ENCODE results near the gene ANGEL1. TPM values are rescaled to one million over a fixed set of nuclear protein-coding genes. Genes with fewer than 3 reads are reported as not detected.
A peak's percentile ranks its signal among the peaks of the same experiment; 100 is the strongest.

ANGEL1 gene
- total RNA-seq, 2 donors from 2014 or later, result 19.6 to 23.6 TPM

GRCh38 chr14:76846331-76847047 is 33.8 kb upstream of the ANGEL1 start:
- no peaks in the 10 kb centered on the region for H3K27me3 ChIP-seq

GRCh38 chr14:76844223-76844622 is 31.5 kb upstream of the ANGEL1 start:
- Histone ChIP-seq H3K4me3 (no peak overlapping the region), H3K36me3 (no peaks in the 10 kb centered on the region), H3K27me3 (no peaks in the 10 kb centered on the region), H3K4me1 (no peaks in the 10 kb centered on the region), H3K27ac (peak overlapping the region; percentile 49 to 63), H3K9me3 (no peaks in the 10 kb centered on the region)
- no peak for TF ChIP-seq CTCF (IDR thresholded peaks at IDR 0.05)
- DNase-seq (ENCODE audit: low spot score), result peak; percentile 76

More at GRCh38 chr14:76846331-76847047, 33.8 kb upstream of the ANGEL1 start:
- Histone ChIP-seq H3K4me1 (no peaks in the 10 kb centered on the region), H3K9me3 (no peaks in the 10 kb centered on the region), H3K27ac (no peak overlapping the region), H3K4me3 (no peak overlapping the region), H3K36me3 (no peaks in the 10 kb centered on the region)
- no peak for DNase-seq (ENCODE audit: low spot score)
- no peak for TF ChIP-seq CTCF (IDR thresholded peaks at IDR 0.05)

GRCh38 chr14:76842414-76842813 is 29.7 kb upstream of the ANGEL1 start:
- no peak for TF ChIP-seq CTCF (IDR thresholded peaks at IDR 0.05)
- no peaks in the 10 kb centered on the region for H3K4me1 ChIP-seq
- DNase-seq (ENCODE audit: low spot score), result no peak
- no peaks in the 10 kb centered on the region for H3K27me3 ChIP-seq
- H3K27ac ChIP-seq, result no peak overlapping the region
- H3K4me3 ChIP-seq, result no peak overlapping the region
- no peaks in the 10 kb centered on the region for H3K9me3 ChIP-seq
- no peaks in the 10 kb centered on the region for H3K36me3 ChIP-seq

GRCh38 chr14:76837524-76837923 is 24.8 kb upstream of the ANGEL1 start:
- no peak for DNase-seq (ENCODE audit: low spot score)
- no peaks in the 10 kb centered on the region for H3K36me3 ChIP-seq
- no peaks in the 10 kb centered on the region for H3K9me3 ChIP-seq
- no peaks in the 10 kb centered on the region for H3K4me1 ChIP-seq
- no peak for TF ChIP-seq CTCF (IDR thresholded peaks at IDR 0.05)
- H3K4me3 ChIP-seq, result no peak overlapping the region
- H3K27me3 ChIP-seq, result no peaks in the 10 kb centered on the region
- H3K27ac ChIP-seq, result no peak overlapping the region

- H3K9me3 ChIP-seq, result no peaks in the 10 kb centered on the region
- no peaks in the 10 kb centered on the region for H3K4me1 ChIP-seq
- DNase-seq (ENCODE audit: low spot score), result no peak
- no peak for TF ChIP-seq CTCF (IDR thresholded peaks at IDR 0.05)
- no peak overlapping the region for H3K4me3 ChIP-seq
- H3K27me3 ChIP-seq, result no peaks in the 10 kb centered on the region
- no peaks in the 10 kb centered on the region for H3K36me3 ChIP-seq
- H3K27ac ChIP-seq, result no peak overlapping the region
Measured at GRCh38 chr14:76836029-76836630, 23.4 kb upstream of the ANGEL1 start.

Data from right atrium auricular region (tissue), 2 donors.